Adrenal gland (tissue), 5 donors: Measurements from ENCODE around the gene PGPEP1.
A peak's percentile ranks its signal among the peaks of the same experiment; 100 is the strongest.

Experiments
- POLR2A ChIP-seq, 2 donors: fragments of 450-650 bp; IDR thresholded peaks; one replicate each; pipeline ENCODE4 v1.6.1; 2017; ENCODE audit warnings: antibody characterized with exemption in 2 of 2, mild to moderate bottlenecking in 2 of 2, moderate library complexity in 1 of 2
- TF ChIP-seq, protein P1 (sequence below), 6 experiments: fragments of 450-650 bp in 4 of 6; fragments of 200-600 bp in 2 of 6; sonication (generic) in 1 of 6; IDR thresholded peaks; 1 replicate in 5 of 6; 2 replicates in 1 of 6; pipeline versions ENCODE4 v1.5.1 to v1.8.0; 2016 to 2021; ENCODE audit warnings: antibody characterized with exemption in 6 of 6, mild to moderate bottlenecking in 2 of 6, moderate library complexity in 1 of 6
- donor health status: DM: no; HTN: no; CAD: no.

- TF ChIP-seq, protein P1, sequence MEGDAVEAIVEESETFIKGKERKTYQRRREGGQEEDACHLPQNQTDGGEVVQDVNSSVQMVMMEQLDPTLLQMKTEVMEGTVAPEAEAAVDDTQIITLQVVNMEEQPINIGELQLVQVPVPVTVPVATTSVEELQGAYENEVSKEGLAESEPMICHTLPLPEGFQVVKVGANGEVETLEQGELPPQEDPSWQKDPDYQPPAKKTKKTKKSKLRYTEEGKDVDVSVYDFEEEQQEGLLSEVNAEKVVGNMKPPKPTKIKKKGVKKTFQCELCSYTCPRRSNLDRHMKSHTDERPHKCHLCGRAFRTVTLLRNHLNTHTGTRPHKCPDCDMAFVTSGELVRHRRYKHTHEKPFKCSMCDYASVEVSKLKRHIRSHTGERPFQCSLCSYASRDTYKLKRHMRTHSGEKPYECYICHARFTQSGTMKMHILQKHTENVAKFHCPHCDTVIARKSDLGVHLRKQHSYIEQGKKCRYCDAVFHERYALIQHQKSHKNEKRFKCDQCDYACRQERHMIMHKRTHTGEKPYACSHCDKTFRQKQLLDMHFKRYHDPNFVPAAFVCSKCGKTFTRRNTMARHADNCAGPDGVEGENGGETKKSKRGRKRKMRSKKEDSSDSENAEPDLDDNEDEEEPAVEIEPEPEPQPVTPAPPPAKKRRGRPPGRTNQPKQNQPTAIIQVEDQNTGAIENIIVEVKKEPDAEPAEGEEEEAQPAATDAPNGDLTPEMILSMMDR (IDR thresholded peaks at IDR 0.05): peak in 3 of 6 experiments; percentile 12 to 25 (median 15)
- TF ChIP-seq POLR2A (IDR thresholded peaks at IDR 0.05): no peak
These were observed 675 bp upstream of the PGPEP1 start for GRCh38 chr19:18339723-18340122.
